Peyer's patch (tissue), 4 donors: ENCODE data around the gene AKR1E2.

ENCODE experiments used
- POLR2A ChIP-seq, 2 donors: fragments of 450-650 bp; IDR thresholded peaks; one replicate each; pipeline ENCODE4 v1.5.1; 2017; ENCODE audit warnings: antibody characterized with exemption in 2 of 2, mild to moderate bottlenecking in 2 of 2, moderate library complexity in 2 of 2
- TF ChIP-seq, protein P1 (sequence below), 6 experiments: fragments of 450-650 bp in 4 of 6; fragments of 200-600 bp in 2 of 6; sonication (generic) in 1 of 6; IDR thresholded peaks; one replicate each; pipeline ENCODE4 v1.5.1; 2017 to 2019; ENCODE audit warnings: antibody characterized with exemption in 6 of 6, mild to moderate bottlenecking in 3 of 6, moderate library complexity in 1 of 6

DNA sequence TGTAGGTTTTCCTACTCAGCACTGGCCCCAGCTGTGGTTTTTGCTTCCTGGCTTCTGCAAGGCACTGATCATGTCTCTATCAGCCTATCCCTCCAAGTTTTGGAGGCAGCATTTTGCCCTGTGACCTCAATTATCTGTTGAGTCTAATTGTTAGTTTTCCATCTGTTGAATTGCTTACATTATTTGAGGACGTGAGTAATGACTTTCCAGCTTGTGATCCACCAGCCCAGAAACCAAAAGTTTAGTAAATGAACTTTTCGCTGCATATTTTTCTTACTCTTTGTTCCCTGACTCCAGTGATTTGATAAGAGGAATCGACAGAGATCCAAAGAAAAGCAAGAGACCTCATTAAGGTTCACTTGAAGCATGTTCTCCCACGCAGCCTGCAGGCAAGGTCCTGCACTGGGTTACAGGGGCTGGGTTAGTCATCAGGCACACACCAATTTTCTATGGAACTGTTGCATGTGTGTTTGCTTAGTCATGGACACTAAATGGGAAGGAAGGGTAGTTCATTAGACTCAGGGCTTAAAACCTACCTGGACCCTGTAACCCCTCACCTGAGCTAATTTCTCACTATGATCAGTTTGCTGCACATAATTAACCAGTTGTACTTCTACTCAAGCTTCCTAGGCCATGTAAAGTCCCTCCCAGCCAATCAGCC, 57.2 kb downstream of the AKR1E2 start:
- TF ChIP-seq, protein P1, sequence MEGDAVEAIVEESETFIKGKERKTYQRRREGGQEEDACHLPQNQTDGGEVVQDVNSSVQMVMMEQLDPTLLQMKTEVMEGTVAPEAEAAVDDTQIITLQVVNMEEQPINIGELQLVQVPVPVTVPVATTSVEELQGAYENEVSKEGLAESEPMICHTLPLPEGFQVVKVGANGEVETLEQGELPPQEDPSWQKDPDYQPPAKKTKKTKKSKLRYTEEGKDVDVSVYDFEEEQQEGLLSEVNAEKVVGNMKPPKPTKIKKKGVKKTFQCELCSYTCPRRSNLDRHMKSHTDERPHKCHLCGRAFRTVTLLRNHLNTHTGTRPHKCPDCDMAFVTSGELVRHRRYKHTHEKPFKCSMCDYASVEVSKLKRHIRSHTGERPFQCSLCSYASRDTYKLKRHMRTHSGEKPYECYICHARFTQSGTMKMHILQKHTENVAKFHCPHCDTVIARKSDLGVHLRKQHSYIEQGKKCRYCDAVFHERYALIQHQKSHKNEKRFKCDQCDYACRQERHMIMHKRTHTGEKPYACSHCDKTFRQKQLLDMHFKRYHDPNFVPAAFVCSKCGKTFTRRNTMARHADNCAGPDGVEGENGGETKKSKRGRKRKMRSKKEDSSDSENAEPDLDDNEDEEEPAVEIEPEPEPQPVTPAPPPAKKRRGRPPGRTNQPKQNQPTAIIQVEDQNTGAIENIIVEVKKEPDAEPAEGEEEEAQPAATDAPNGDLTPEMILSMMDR (IDR thresholded peaks at IDR 0.05) = no peak
- no peak for TF ChIP-seq POLR2A (IDR thresholded peaks at IDR 0.05)
